ENCODE measurements around the gene KATNAL1.
"Not testable (repeated sequence)": the region's sequence is repeated elsewhere in the genome, so short reads cannot be mapped to it uniquely, and the experiment has no call there.

Gene KATNAL1

GRCh38 chr13:30290812-30291436, 16.4 kb downstream of the KATNAL1 start:
- no peak for DNase-seq

- no peak for DNase-seq
Observed at GRCh38 chr13:30289533-30289932, 17.8 kb downstream of the KATNAL1 start.

GRCh38 chr13:30286059-30286458, 21.3 kb downstream of the KATNAL1 start:
- DNase-seq: not testable (repeated sequence)

- no peak for DNase-seq
Observed at GRCh38 chr13:30276178-30276577, 31.2 kb downstream of the KATNAL1 start.

GRCh38 chr13:30274083-30274482, 33.3 kb downstream of the KATNAL1 start:
- no peak for DNase-seq

GRCh38 chr13:30270035-30270434, 37.3 kb downstream of the KATNAL1 start:
- DNase-seq: not testable (repeated sequence)

GRCh38 chr13:30268673-30269072, 38.7 kb downstream of the KATNAL1 start:
- DNase-seq: no peak

- no peak for DNase-seq
Observed at GRCh38 chr13:30266756-30267155, 40.6 kb downstream of the KATNAL1 start.

- not testable (repeated sequence) for DNase-seq
Observed at GRCh38 chr13:30259149-30259733, 48.1 kb downstream of the KATNAL1 start.

- DNase-seq: peak; percentile 17 to 63 (median 24)
Observed at GRCh38 chr13:30257468-30258099, 49.8 kb downstream of the KATNAL1 start.

- DNase-seq: peak in 1 of 3 experiments; percentile 8
Observed at GRCh38 chr13:30256713-30257467, 50.5 kb downstream of the KATNAL1 start.

- DNase-seq: peak in 1 of 3 experiments; percentile 6
Observed at GRCh38 chr13:30255696-30256095, 51.7 kb downstream of the KATNAL1 start.

GRCh38 chr13:30253830-30254229, 53.5 kb downstream of the KATNAL1 start:
- DNase-seq: no peak

GRCh38 chr13:30247406-30247805, 59.9 kb downstream of the KATNAL1 start:
- no peak for DNase-seq

- DNase-seq: no peak
Observed at GRCh38 chr13:30241532-30241931, 65.8 kb downstream of the KATNAL1 start.

GRCh38 chr13:30240608-30241007, 66.7 kb downstream of the KATNAL1 start:
- DNase-seq: no peak

- DNase-seq: no peak
Observed at GRCh38 chr13:30235216-30235615, 72.1 kb downstream of the KATNAL1 start.

GRCh38 chr13:30234619-30235162, 72.7 kb downstream of the KATNAL1 start:
- no peak for DNase-seq

- no peak for DNase-seq
Observed at GRCh38 chr13:30224732-30225131, 82.6 kb downstream of the KATNAL1 start.

- no peak for DNase-seq
Observed at GRCh38 chr13:30222254-30222653, 85.1 kb downstream of the KATNAL1 start.

- peak in 2 of 3 experiments; percentile 16 for DNase-seq
Observed at GRCh38 chr13:30216111-30216510, 91.2 kb downstream of the KATNAL1 start.

- no peak for DNase-seq
Observed at GRCh38 chr13:30212256-30212655, 95.1 kb downstream of the KATNAL1 start.

GRCh38 chr13:30211745-30212144, 95.6 kb downstream of the KATNAL1 start:
- no peak for DNase-seq
